CD4-positive, alpha-beta T cell treated with Interleukin-2 at 100 ng/mL for 4 hours (primary cell): ENCODE results near the gene RAD54L.
"Not testable (repeated sequence)": the region's sequence is repeated elsewhere in the genome, so short reads cannot be mapped to it uniquely, and the experiment has no call there.

ENCODE experiments used
- DNase-seq: peaks from one replicate; pipeline ENCODE4 v3.0.0-alpha.2; 2020; ENCODE audit warnings: low spot score

Gene RAD54L

GRCh38 chr1:46241733-46242132 lies 5.8 kb upstream of the RAD54L start:
- DNase-seq = not testable (repeated sequence)

GRCh38 chr1:46242918-46243317 lies 4.6 kb upstream of the RAD54L start:
- no peak for DNase-seq

DNA sequence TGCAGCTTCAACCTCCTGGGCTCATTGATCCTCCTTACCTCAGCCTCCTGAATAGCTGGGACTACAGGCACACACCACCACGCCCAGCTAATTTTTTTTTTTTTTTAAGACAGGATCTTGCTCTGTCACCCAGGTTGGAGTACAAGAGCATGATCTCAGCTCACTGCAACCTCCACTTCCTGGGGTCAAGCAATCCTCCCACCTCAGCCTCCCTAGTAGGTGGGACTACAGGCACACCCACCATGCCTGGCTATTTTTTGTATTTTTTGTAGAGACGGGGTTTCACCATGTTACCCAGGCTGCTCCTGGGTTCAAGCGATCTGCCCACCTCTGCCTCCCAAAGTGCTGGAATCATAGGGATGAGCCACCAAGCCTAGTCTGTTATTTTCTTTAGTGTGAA lies 3.7 kb upstream of the RAD54L start:
- DNase-seq = not testable (repeated sequence)

GRCh38 chr1:46244656-46245371 lies 2.7 kb upstream of the RAD54L start:
- DNase-seq = peak; percentile 37

DNA sequence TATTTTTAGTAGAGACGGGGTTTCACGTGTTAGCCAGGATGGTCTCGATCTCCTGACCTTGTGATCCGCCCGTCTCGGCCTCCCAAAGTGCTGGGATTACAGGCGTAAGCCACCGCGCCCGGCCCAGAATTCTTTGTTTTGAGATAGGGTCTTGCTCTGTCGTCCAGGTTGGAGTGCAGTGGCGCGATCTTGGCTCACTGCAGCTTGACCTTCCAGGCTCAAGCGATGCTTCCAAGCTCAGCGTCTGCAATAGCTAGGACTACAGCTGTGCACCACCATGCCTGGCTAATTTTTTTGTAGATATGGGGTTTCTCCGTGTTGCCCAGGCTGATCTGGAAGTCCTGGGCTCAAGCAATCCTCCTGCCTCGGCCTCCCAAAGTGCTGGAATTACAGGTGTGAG lies 1.4 kb upstream of the RAD54L start:
- DNase-seq = not testable (repeated sequence)

DNA sequence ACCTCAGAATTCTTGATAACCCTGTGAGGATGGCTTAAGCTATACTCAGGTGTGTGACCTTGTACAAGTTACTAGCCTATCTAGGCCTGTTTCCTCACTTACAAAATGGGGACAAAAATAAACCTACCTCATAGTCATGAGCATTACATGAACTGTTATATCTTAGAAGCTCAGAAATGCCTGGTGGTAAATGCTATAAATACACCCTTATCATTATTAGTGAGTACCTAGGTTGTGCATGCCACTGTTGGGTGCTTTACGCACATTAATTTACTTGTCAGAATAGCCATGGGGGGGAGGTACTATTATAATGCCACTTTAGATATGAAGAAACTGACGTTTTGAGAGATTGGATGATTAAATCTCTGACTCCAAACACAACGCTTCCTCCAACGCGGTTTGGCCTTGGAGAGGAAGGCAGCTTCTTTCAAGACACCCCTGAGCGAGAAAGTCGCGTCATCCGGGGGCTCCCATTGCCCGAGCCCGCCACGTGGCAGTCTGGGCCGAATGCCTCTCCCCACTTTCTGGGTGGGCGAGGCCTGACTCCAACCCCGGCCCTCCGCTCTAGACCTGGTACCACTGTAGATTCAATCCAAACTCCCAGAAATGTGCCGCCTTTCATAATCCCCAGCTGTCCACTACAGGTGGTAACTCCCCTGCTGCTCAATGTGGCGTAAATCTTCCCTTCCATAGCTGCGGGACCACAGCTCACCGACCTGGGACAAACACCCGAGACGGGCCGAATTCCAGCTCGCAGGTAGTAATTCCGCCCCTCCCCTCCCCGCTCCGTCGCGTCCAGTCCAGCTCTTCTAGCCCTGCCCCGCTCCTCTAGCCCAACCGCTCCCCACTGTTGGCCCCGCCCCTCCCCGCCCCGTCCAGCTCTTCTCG lies 771 bp upstream of the RAD54L start:
- peak; percentile 30 for DNase-seq

GRCh38 chr1:46248122-46248920 lies 758 bp downstream of the RAD54L start:
- no peak for DNase-seq

DNA sequence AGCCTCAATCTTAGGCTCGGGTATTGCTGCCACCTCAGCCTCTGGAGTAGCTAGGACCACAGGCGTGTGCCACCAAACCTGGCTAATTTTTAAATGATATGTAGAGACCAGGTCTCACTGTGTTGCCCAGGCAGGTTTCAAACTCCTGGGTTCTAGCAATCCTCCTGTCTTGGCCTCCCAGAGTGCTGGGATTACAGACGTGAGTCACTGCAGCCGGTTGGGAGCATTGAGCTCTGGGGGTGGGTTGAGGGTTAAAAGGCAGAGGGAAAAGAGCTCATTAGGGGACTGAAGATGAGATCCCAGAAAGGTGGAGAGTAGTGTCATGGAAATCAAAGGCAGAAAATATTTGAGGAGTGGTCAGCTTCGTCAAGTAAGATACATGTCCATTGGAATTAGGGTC lies 7.1 kb downstream of the RAD54L start:
- no peak for DNase-seq

DNA sequence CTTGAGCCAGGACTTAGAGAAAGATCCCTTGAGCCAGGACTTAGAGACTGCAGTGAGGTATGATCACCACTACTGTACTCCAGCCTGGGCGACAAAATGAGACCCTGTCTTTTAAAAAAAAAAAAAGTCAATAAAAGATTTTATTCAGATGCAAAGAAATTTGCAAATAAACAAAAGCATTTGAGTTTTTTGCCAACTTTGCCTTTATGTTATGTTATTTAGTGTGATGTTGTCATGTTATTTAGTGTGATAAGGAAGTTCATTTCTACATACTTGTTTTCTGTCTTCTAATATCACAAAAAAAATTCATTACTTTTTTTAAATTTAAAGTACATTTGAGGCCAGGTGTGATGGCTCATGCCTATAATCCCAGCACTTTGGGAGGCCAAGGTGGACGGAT lies 9.0 kb downstream of the RAD54L start:
- DNase-seq = no peak

DNA sequence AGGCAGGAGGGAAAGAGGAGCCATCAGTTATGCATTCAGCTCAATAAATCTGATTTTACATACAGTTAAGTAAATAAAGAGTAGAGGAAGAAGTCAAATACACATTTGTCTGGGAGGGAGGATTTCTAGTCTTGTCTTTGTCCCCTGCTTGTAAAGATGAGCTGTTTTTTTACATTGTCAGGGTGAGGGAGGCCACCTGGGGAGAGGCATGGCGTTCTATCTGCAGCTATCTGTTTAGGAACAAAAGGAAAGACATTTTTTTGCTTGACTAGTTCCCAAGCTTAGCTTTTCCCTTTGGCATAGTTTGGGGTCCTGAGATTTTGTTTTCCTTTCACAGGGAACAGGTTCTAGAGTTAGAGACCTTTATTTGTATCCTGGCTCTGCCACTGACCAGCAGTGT lies 14.9 kb downstream of the RAD54L start:
- DNase-seq = no peak

GRCh38 chr1:46263146-46263545 lies 15.6 kb downstream of the RAD54L start:
- no peak for DNase-seq

DNA sequence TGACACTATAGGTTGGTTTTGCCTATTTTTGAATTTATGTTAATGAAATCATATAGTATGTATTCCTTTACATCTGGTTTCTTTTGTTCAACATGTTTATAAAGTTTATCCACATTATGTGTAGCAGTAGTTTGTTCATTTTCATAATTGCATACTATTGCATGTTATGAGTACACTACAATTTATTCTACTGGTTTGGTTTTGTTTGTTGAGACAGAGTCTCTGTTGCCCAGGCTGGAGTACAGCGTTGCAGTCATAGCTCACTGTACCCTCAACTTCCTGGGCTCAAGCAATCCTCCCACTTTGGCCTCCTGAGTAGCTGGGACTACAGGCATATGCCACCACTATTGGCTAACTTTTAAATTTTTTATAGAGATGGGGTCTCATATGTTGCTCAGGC lies 21.0 kb downstream of the RAD54L start:
- no peak for DNase-seq

DNA sequence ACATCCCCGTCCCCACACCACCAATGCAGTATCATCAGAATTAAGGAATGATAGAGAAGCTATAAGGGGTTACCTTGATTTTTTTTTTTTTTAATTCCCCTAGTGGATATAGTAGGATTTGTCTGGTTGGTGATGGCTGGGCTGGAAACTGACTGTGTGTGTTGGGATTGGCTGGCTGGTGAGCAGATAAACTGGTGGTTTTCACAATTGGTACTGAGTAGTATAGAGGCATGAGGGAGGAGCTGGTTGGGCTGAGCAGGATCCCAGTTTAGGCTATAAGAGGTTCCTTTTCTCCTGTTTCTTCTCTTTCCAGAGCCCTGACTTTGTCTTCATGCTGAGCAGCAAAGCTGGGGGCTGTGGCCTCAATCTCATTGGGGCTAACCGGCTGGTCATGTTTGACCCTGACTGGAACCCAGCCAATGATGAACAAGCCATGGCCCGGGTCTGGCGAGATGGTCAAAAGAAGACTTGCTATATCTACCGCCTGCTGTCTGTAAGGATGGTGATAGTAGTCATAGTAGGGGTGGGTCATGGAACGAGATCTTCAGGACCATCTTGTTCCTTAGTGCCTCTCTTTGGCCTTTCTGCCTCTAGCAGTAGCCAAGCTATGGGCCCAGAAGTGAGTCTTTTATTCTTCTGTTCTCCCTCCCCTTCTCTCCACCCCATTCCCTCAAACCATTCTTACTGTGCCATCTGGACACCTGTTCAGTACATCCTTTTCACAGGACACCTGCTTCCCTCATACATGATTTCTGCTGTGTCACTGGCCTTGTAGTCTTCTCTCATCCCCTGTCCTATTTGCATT lies 26.9 kb downstream of the RAD54L start:
- DNase-seq = no peak

DNA sequence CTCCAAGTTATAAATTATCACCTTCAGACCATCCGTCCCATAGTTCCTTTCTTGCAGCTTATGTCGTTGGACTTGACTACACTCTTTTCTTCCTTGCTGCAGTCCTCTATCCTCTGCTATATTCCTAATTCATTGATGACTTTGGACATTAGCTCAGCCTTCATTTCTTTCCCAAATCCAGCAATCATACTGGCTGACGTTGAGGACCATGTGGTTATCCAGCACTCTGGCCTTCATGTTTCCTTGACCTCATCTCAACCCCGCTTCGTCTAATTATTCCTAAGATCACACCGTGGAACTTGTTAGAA lies 27.4 kb downstream of the RAD54L start:
- DNase-seq = no peak

DNA sequence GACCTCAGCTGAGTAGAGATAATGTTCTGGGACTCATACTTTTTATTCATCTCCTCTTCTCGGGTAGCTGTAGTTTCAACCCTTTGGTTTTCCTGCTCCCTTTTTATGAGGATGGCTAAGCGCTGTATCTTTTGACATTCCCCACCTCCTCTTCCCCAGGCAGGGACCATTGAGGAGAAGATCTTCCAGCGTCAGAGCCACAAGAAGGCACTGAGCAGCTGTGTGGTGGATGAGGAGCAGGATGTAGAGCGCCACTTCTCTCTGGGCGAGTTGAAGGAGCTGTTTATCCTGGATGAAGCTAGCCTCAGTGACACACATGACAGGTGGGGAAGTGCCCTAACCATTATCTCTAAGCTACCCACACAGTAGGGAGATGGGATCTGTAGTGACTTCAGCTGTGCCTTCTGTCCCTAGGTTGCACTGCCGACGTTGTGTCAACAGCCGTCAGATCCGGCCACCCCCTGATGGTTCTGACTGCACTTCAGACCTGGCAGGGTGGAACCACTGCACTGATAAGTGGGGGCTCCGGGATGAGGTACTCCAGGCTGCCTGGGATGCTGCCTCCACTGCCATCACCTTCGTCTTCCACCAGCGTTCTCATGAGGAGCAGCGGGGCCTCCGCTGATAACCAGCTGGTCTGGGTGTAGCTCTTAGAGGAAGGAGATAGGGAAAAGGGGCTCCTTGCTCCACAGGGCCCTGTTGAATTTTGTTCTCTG lies 30.3 kb downstream of the RAD54L start:
- no peak for DNase-seq

GRCh38 chr1:46278807-46279206 lies 31.2 kb downstream of the RAD54L start:
- no peak for DNase-seq

- no peak for DNase-seq
Observed at GRCh38 chr1:46280092-46280491, 32.5 kb downstream of the RAD54L start.

- DNase-seq = no peak
Observed at GRCh38 chr1:46281021-46281420, 33.5 kb downstream of the RAD54L start.

- no peak for DNase-seq
Observed at GRCh38 chr1:46284058-46284457, 36.5 kb downstream of the RAD54L start.

DNA sequence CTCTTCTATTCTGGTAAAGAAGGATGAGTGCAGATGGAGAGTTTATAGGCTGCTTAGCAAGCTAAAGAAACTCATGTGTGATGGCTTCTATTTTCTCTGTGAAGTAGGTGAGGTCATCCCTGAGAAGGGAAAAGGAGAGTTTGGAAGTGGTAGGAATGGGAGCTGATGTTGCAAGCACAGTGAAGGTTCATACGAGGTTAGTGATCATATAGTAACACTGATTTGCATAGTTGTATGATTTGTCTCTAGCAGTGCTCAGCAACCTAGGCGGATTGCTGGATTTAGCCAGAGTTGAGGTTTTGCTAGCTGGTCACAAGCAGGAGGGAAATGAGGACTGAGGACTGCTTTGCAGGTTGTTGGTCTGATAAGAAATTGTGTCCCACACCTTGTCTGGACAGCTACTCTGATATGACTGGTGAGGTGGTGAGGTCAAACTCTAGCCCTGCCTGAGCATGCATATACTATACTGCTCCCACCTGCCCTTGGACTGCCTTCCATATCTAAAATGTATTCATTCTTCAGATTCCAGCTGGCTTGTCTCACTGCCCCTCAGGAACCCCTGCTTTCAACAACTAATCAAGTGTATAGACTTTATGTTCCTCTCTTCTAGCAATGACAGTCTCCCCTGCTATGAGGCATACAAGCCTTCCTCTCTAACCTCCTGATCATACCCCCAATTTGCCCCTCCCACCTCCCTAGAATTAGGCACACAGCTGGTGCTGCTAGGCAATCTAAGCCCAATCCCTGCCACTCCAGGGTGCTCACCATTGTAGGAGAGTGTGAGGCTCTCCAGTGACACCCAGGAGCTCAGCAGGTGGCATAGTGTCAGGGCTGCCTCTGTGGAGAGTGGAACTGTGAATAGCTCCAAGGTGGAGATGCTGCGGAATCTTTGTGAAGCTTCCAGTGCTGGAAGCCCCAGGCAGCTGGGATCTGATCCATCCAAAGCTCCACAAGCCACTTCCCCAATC lies 37.3 kb downstream of the RAD54L start:
- DNase-seq = no peak
